Ovary (tissue), 3 donors: Measurements from ENCODE around the gene GRAMD1B.

Experiments
- POLR2A ChIP-seq: fragments of 450-650 bp; IDR thresholded peaks from one replicate; pipeline ENCODE4 v1.6.1; 2017; ENCODE audit warnings: antibody characterized with exemption, mild to moderate bottlenecking, moderate library complexity
- TF ChIP-seq, protein P1 (sequence below), 3 donors: fragments of 450-650 bp in 2 of 3; fragments of 200-600 bp in 1 of 3; IDR thresholded peaks; one replicate each; pipeline versions ENCODE4 v1.5.1 to v1.8.0; 2016 to 2022; ENCODE audit warnings: antibody characterized with exemption in 3 of 3, mild to moderate bottlenecking in 1 of 3
- donor health status: DM: no; HTN: no; CAD: no.

DNA sequence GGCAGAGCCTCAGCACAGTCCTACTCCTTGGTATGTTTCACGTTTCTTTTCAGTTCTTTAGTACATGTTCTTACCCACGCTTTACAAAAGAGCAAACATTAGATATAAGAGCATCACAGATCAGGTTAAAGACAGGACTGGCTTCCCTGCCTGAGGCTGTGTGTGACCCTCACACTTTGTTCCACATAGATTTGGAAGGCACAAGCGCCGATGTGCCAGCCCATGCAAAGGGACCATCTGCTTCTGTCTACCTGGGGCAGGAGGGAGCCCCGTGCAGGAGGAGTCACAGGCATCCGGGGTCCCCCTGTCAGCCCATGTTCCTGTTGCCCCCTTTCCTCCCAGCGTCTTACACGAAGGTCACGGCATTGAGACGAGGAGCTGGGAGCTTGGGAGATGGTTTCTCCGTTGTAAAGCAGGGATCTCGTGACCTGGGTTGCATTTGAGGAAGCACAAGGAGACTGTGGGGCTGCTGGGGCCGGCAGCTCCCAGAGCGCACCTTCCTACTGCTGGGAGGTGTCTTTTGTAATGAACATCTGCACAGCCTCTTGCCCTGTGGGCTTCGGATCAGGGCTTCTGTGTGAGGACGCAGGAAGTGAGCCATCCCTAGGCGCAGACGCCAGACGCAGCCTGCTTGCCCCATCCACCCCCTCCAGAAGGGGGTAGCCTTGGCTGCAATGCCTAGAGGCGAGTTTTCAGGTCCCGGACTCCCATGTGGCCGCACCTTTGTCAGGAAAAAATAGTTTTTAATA lies 151.8 kb downstream of the GRAMD1B start:
- TF ChIP-seq, protein P1, sequence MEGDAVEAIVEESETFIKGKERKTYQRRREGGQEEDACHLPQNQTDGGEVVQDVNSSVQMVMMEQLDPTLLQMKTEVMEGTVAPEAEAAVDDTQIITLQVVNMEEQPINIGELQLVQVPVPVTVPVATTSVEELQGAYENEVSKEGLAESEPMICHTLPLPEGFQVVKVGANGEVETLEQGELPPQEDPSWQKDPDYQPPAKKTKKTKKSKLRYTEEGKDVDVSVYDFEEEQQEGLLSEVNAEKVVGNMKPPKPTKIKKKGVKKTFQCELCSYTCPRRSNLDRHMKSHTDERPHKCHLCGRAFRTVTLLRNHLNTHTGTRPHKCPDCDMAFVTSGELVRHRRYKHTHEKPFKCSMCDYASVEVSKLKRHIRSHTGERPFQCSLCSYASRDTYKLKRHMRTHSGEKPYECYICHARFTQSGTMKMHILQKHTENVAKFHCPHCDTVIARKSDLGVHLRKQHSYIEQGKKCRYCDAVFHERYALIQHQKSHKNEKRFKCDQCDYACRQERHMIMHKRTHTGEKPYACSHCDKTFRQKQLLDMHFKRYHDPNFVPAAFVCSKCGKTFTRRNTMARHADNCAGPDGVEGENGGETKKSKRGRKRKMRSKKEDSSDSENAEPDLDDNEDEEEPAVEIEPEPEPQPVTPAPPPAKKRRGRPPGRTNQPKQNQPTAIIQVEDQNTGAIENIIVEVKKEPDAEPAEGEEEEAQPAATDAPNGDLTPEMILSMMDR (IDR thresholded peaks at IDR 0.05): no peak
- TF ChIP-seq POLR2A: no peak
